HEK293 (cell line): Measurements from ENCODE around the gene CTPS1.

Source experiments
- CTCF ChIP-seq: fragments of 450-650 bp; formaldehyde crosslinking; IDR thresholded peaks from 2 replicates; pipeline ENCODE4 v1.5.1; 2016; ENCODE audit warnings: missing biosample characterization, missing genetic modification characterization
- FEZF1 ChIP-seq: fragments of 450-650 bp; formaldehyde crosslinking; IDR thresholded peaks from 2 replicates; pipeline ENCODE4 v1.5.1; 2016; ENCODE audit warnings: missing biosample characterization, missing genetic modification characterization
- HOXA7 ChIP-seq: sonication (generic); formaldehyde crosslinking; IDR thresholded peaks from 2 replicates; pipeline ENCODE4 v1.8.1; 2022; ENCODE audit warnings: missing genetic modification reagents, borderline replicate concordance
- IKZF3 ChIP-seq: fragments of 450-650 bp; IDR thresholded peaks from 2 replicates; pipeline ENCODE4 v1.5.0; 2018; ENCODE audit warnings: missing biosample characterization, mild to moderate bottlenecking, missing genetic modification characterization, moderate library complexity
- PBX3 ChIP-seq: sonication (generic); formaldehyde crosslinking; IDR thresholded peaks from 2 replicates; pipeline ENCODE4 v1.8.1; 2022; ENCODE audit warnings: mild to moderate bottlenecking, moderate library complexity, missing genetic modification reagents
- TRIM28 ChIP-seq: IDR thresholded peaks from 2 replicates; pipeline ENCODE4 v1.6.1; 2011; ENCODE audit warnings: low read length, control low read depth, borderline replicate concordance
- ZNF558 ChIP-seq: fragments of 450-650 bp; formaldehyde crosslinking; IDR thresholded peaks from 2 replicates; pipeline ENCODE4 v1.5.1; 2016; ENCODE audit warnings: missing biosample characterization, missing genetic modification characterization
- ZNF561 ChIP-seq: fragments of 450-650 bp; IDR thresholded peaks from 2 replicates; pipeline ENCODE4 v1.5.1; 2018; ENCODE audit warnings: missing biosample characterization, missing genetic modification characterization, borderline replicate concordance
- ZNF76 ChIP-seq: fragments of 450-650 bp; formaldehyde crosslinking; IDR thresholded peaks from 2 replicates; pipeline ENCODE4; 2016; ENCODE audit warnings: low read depth, missing biosample characterization, missing genetic modification characterization, borderline replicate concordance

GRCh38 chr1:41028034-41028642 is 48.6 kb downstream of the CTPS1 start:
- no peak for TF ChIP-seq PBX3 (CRISPR knock-in tag)
- TF ChIP-seq CTCF (tag by site-specific recombination) = no peak
- no peak for TF ChIP-seq ZNF76
- no peak for TF ChIP-seq HOXA7 (CRISPR knock-in tag)
- TF ChIP-seq ZNF558 (tag by site-specific recombination) = no peak
- TF ChIP-seq ZNF561 (tag by site-specific recombination) = no peak
- TF ChIP-seq IKZF3 (tag by site-specific recombination) = no peak
- TF ChIP-seq FEZF1 (tag by site-specific recombination) = no peak
- no peak for TF ChIP-seq TRIM28
